ENCODE data around the gene HOXA5.

Gene HOXA5

GRCh38 chr7:27097686-27098577 is 45.5 kb downstream of the HOXA5 start:
- TF ChIP-seq CTCF (IDR thresholded peaks at IDR 0.05): no peak
- no peak for DNase-seq (ENCODE audit: low spot score)
- H3K27ac ChIP-seq: peak overlapping the region in 1 of 2 donors; percentile 40
- peak overlapping the region; percentile 86 for H3K4me3 ChIP-seq

GRCh38 chr7:27096768-27097514 is 46.5 kb downstream of the HOXA5 start:
- no peak for TF ChIP-seq CTCF (IDR thresholded peaks at IDR 0.05)
- DNase-seq (ENCODE audit: low spot score): no peak
- H3K4me3 ChIP-seq: peak overlapping the region; percentile 86
- H3K27ac ChIP-seq: peak overlapping the region in 1 of 2 donors; percentile 83

GRCh38 chr7:27095897-27096767 is 47.3 kb downstream of the HOXA5 start, which contains the start of gene HOXA1:
TSS of gene HOXA1 (minus strand) at chr7:27096000. CDS start at chr7:27095912, 88 bp downstream.
- Histone ChIP-seq H3K4me3 (peak within 1 kb of the TSS; percentile 86), H3K27ac (peak within 1 kb of the TSS in 1 of 2 donors; percentile 83)
- DNase-seq (ENCODE audit: low spot score): no peak
- no peak for TF ChIP-seq CTCF (IDR thresholded peaks at IDR 0.05)

GRCh38 chr7:27095050-27095896 is 48.2 kb downstream of the HOXA5 start:
- Histone ChIP-seq H3K4me3 (peak overlapping the region; percentile 86), H3K27ac (peak overlapping the region in 1 of 2 donors; percentile 83)
- TF ChIP-seq CTCF (IDR thresholded peaks at IDR 0.05): no peak
- no peak for DNase-seq (ENCODE audit: low spot score)

GRCh38 chr7:27094304-27095049 is 49.0 kb downstream of the HOXA5 start:
- no peak for DNase-seq (ENCODE audit: low spot score)

More at GRCh38 chr7:27094304-27095049, 49.0 kb downstream of the HOXA5 start:
- no peak overlapping the region for H3K4me3 ChIP-seq
- TF ChIP-seq CTCF (IDR thresholded peaks at IDR 0.05): no peak
- no peak overlapping the region for H3K27ac ChIP-seq
